Choroid plexus epithelial cell (primary cell): ENCODE data around the gene BEST4.

ENCODE experiments used
- DNase-seq: peaks from one replicate; pipeline ENCODE4 v3.0.0-alpha.2; 2010; ENCODE audit warnings: low read depth
- H3K4me3 ChIP-seq: 2 replicates; pipeline ENCODE4 v1.5.1; 2011; ENCODE audit warnings: low read depth, mild to moderate bottlenecking, control low read depth, low read length, moderate library complexity
- TF ChIP-seq, protein P1 (sequence below): conservative IDR thresholded peaks from 2 replicates; pipeline ENCODE4 v1.5.1; 2011; ENCODE audit warnings: low read depth, mild to moderate bottlenecking, control low read depth, inconsistent platforms, low read length, moderate library complexity

Gene BEST4

DNA sequence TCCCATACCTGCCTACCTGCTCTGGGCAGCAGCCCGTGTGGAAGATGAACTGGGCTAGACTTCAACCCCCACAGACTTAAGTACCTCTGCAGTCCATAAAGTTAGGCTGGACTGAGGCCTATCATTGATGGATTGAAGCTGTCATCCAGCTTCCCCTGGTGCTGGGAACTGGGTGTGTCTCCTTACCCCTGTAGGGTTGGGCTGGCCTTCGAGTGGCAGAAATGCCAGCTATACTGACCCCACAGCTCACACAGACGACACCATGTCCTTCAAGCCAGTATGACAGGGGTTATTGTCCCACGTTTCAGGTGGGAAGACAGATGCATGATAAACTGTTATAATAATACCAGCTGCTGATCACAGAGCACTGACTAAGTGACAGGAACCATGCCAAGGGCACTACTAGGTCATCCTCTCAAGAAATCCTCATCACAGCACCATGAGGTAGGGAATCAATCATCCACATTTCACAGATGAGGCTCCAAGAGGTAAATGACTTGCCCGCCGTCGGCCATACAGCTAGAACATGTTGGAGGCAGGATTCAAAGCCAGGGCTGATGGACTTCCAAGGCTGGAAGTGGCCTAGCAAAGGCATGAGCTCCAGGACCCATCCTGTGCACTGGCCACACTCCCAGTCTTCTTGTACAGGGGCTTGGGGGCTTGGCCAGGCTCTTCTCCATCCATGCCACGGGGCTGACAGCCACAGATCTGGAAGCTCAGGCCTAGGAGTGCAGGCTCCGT lies at the start of gene BEST4:
Gene BEST4 (minus strand): TSS at position 51 of the 741 bp plus-strand sequence. CDS start 465 bp downstream, outside the sequence.
- no peak within 1 kb of the TSS for H3K4me3 ChIP-seq
- TF ChIP-seq, protein P1, sequence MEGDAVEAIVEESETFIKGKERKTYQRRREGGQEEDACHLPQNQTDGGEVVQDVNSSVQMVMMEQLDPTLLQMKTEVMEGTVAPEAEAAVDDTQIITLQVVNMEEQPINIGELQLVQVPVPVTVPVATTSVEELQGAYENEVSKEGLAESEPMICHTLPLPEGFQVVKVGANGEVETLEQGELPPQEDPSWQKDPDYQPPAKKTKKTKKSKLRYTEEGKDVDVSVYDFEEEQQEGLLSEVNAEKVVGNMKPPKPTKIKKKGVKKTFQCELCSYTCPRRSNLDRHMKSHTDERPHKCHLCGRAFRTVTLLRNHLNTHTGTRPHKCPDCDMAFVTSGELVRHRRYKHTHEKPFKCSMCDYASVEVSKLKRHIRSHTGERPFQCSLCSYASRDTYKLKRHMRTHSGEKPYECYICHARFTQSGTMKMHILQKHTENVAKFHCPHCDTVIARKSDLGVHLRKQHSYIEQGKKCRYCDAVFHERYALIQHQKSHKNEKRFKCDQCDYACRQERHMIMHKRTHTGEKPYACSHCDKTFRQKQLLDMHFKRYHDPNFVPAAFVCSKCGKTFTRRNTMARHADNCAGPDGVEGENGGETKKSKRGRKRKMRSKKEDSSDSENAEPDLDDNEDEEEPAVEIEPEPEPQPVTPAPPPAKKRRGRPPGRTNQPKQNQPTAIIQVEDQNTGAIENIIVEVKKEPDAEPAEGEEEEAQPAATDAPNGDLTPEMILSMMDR = no peak
- DNase-seq = no peak

- TF ChIP-seq, protein P1 = peak; percentile 96
- H3K4me3 ChIP-seq = no peak overlapping the region
- DNase-seq = peak; percentile 92
Measured at GRCh38 chr1:44835738-44836675, 48.0 kb upstream of the BEST4 start.

- no peak overlapping the region for H3K4me3 ChIP-seq
- DNase-seq = no peak
- TF ChIP-seq, protein P1 = no peak
Measured at GRCh38 chr1:44834328-44834727, 46.4 kb upstream of the BEST4 start.

GRCh38 chr1:44832056-44832705 lies 44.2 kb upstream of the BEST4 start:
- no peak for DNase-seq
- H3K4me3 ChIP-seq = no peak overlapping the region
- TF ChIP-seq, protein P1 = no peak

GRCh38 chr1:44831516-44831915 lies 43.5 kb upstream of the BEST4 start:
- H3K4me3 ChIP-seq = no peak overlapping the region
- TF ChIP-seq, protein P1 = no peak
- DNase-seq = no peak

DNA sequence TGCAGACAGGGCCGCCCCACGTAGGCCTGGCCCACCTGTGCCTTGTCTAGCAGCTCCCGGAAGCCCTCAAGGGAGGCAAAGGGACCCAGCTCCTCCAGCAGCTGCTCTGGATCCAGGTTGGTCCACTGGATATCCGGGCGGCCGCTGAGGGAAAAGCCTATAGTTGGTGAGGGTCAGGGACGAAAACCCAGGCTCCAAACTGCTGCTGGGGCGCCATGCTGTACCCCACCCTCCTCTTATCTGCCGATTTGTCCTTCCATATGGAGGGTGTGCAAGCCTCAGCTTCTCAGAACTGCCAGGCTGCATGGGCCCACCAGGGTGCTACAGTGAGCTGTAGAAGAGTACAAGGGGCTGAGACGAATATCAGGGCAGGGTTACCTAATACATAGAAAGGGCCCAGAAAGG lies 42.9 kb upstream of the BEST4 start:
- H3K4me3 ChIP-seq = no peak overlapping the region
- TF ChIP-seq, protein P1 = no peak
- DNase-seq = no peak
